HepG2 (cell line): ENCODE data around the gene SUCLA2. TPM values are rescaled to one million over a fixed set of nuclear protein-coding genes. Genes with fewer than 3 reads are reported as not detected.

Source experiments
- ATAC-seq: fragments of 200-7000 bp; cut with Tn5 transposase; 3 replicates; pipeline ENCODE4 v1.9.1; 2020; ENCODE audit warnings: mild to moderate bottlenecking, moderate library complexity
- BruUV-seq: library from RNA; stranded (reverse); fragments of 400-500 nt; replicated peaks from 2 replicates; lab custom pipeline; 2021; lab: Mats Ljungman, UMichigan
- CTCF ChIA-PET: fragments of 300-600 bp; formaldehyde crosslinking; extraction: SDS; loops from one replicate; lab custom pipeline; 2021; ENCODE audit warnings: low total read pairs, inconsistent platforms, low intra/inter-chr PET ratio; lab: Yijun Ruan, JAX
- POLR2A ChIA-PET: fragments of 350-600 bp; sonication (Branson Sonifier 250); formaldehyde crosslinking; loops from one replicate; lab custom pipeline; 2020; ENCODE audit warnings: antibody characterized with exemption, inconsistent platforms; lab: Yijun Ruan, JAX
- DNase-seq: peaks from one replicate; pipeline ENCODE4 v3.0.0-alpha.2; 2015; ENCODE audit warnings: low spot score
- FAIRE-seq: peaks from 3 replicates; lab custom pipeline; 2011; peaks lifted over from hg19 to GRCh38; lab: Jason Lieb, UNC
- H2AFZ ChIP-seq: one replicate; pipeline ENCODE4 v1.6.1; 2011; ENCODE audit warnings: low read length, inconsistent platforms
- H3K27ac ChIP-seq: fragments of 300-600 bp; 3 replicates; pipeline ENCODE4 v1.8.0; 2011; ENCODE audit warnings: mixed run types, mild to moderate bottlenecking, mixed read lengths, low read length, inconsistent platforms; ENCODE audit not compliant: insufficient read depth; ENCODE audit errors: extremely low read length
- H3K27me3 ChIP-seq, 2 experiments: fragments of 200-600 bp in 1 of 2; 2 replicates in 1 of 2; 3 replicates in 1 of 2; pipeline versions ENCODE4 v1.6.0 to v1.8.0; 2011; ENCODE audit warnings: low read length in 2 of 2, mild to moderate bottlenecking in 2 of 2, moderate library complexity in 2 of 2, inconsistent platforms in 1 of 2; ENCODE audit not compliant: insufficient read depth in 2 of 2, control insufficient read depth in 1 of 2
- H3K36me3 ChIP-seq, 2 experiments: fragments of 200-600 bp in 1 of 2; replicated peaks in 1 of 2; 2 replicates in 1 of 2; 3 replicates in 1 of 2; pipeline versions ENCODE4 v1.5.1 to v1.8.0; 2011; ENCODE audit warnings: low read length in 2 of 2, inconsistent platforms in 1 of 2; ENCODE audit not compliant: insufficient read depth in 2 of 2, control insufficient read depth in 1 of 2
- H3K4me1 ChIP-seq: 2 replicates; pipeline ENCODE4 v1.5.1; 2012; ENCODE audit warnings: low read length, inconsistent platforms; ENCODE audit not compliant: insufficient read depth
- H3K4me2 ChIP-seq: 2 replicates; pipeline ENCODE4 v1.6.0; 2011; ENCODE audit warnings: low read depth, low read length, inconsistent platforms
- H3K4me3 ChIP-seq, 3 experiments: fragments of 200-600 bp in 1 of 3; sonication (generic), shearing (Covaris generic) in 1 of 3; replicated peaks in 1 of 3; 2 replicates each; pipeline ENCODE4 v1.5.1; 2011 to 2016; ENCODE audit warnings: low read length in 3 of 3, inconsistent platforms in 2 of 3, low read depth in 2 of 3, mild to moderate bottlenecking in 2 of 3, control low read depth in 1 of 3, mixed read lengths in 1 of 3; ENCODE audit not compliant: insufficient read depth in 1 of 3
- H3K79me2 ChIP-seq: one replicate; pipeline ENCODE4 v1.6.1; 2011; ENCODE audit warnings: low read length, inconsistent platforms; ENCODE audit not compliant: insufficient read depth
- H3K9ac ChIP-seq: 2 replicates; pipeline ENCODE4 v1.6.0; 2011; ENCODE audit warnings: mild to moderate bottlenecking, low read depth, low read length, inconsistent platforms; ENCODE audit not compliant: insufficient read depth
- H3K9me3 ChIP-seq: 2 replicates; pipeline ENCODE4 v1.5.1; 2012; ENCODE audit warnings: mild to moderate bottlenecking, low read length
- H4K20me1 ChIP-seq: 2 replicates; pipeline ENCODE4 v1.6.0; 2011; ENCODE audit warnings: inconsistent platforms, mild to moderate bottlenecking, low read length, moderate library complexity; ENCODE audit not compliant: insufficient read depth
- ELF4 ChIP-seq: sonication (generic); formaldehyde crosslinking; IDR thresholded peaks from 2 replicates; pipeline ENCODE4 v1.5.0; 2020; ENCODE audit warnings: missing genetic modification reagents, mild to moderate bottlenecking, moderate library complexity, borderline replicate concordance
- JUN ChIP-seq: sonication (generic); formaldehyde crosslinking; IDR thresholded peaks from 2 replicates; pipeline ENCODE4 v1.4.0; 2020; ENCODE audit warnings: mild to moderate bottlenecking, missing genetic modification reagents
- U2AF1 ChIP-seq: fragments of 200-400 bp; formaldehyde crosslinking; optimal IDR thresholded peaks from 2 replicates; pipeline ENCODE3; 2017; ENCODE audit warnings: mild to moderate bottlenecking, low read depth, low read length
- ZNF446 ChIP-seq: sonication (generic); formaldehyde crosslinking; IDR thresholded peaks from 2 replicates; pipeline ENCODE4 v1.5.0; 2020; ENCODE audit warnings: mild to moderate bottlenecking, missing genetic modification reagents
- WGBS: methylation state at CpG from one replicate; pipeline ENCODE4 v1.1.6; 2017; ENCODE audit warnings: low lambda C conversion rate; 5-methylcytosine and 5-hydroxymethylcytosine counted together
- in situ Hi-C: cut with HindIII; loops from 2 replicates; pipeline ENCODE4 v1.10.0; 2017; ENCODE audit warnings: low pct_unique_long_range_greater_than_20kb; ENCODE audit not compliant: extremely low pct_ligation_motif_present
- intact Hi-C: fragments of 100-400 bp; cut with micrococcal nuclease; formaldehyde crosslinking; loops from one replicate; pipeline ENCODE4 v1.10.0; 2022; ENCODE audit not compliant: unreplicated experiment
- polyA plus RNA-seq, 8 experiments: library from polyadenylated mRNA; depleted of rRNA in 3 of 8; stranded (reverse) in 7 of 8; unstranded in 1 of 8; fragments of >200 nt; fragmentation: Illumina TruSeq in 4 of 8; extraction: Trizol in 4 of 8; gene quantifications; 2 replicates each; pipeline versions ENCODE4 v1.2.1 to v1.2.3, GENCODE V29; 2011 to 2016; ENCODE audit warnings: low read depth in 4 of 8, missing spikeins in 1 of 8, mixed read lengths in 1 of 8; ENCODE audit not compliant: insufficient read depth in 1 of 8
- total RNA-seq, 5 experiments: library from RNA; depleted of rRNA; stranded (reverse); fragments of >200 nt; fragmentation: Illumina TruSeq; extraction: Trizol; gene quantifications; 2 replicates each; pipeline ENCODE4 v1.2.3, GENCODE V29; 2016; ENCODE audit warnings: low read depth in 1 of 5

The SUCLA2 gene
- total and polyA plus RNA-seq, 2 of the 13 experiments (the other 11 are each of a cell fraction or from before 2014, with no cell fraction given) = 28.4 to 77.1 TPM

GRCh38 chr13:48042894-48043293 lies 41.8 kb upstream of the SUCLA2 start:
- CTCF ChIA-PET = no interaction called here
- Histone ChIP-seq H3K27ac (no peak overlapping the region), H4K20me1 (no peaks in the 10 kb centered on the region), H3K9me3 (no peaks in the 10 kb centered on the region), H3K27me3 (no peaks in the 10 kb centered on the region; a peak in 1 of 5 replicates), H3K9ac (no peak overlapping the region), H2AFZ (no peak overlapping the region), H3K36me3 (peaks cover 0 to 22% of the 10 kb centered on the region in 2 experiments; a peak in 3 of 5 replicates), H3K4me3 (no peak overlapping the region), H3K4me1 (peaks cover 26% of the 10 kb centered on the region), H3K79me2 (peaks cover 15% of the 10 kb centered on the region), H3K4me2 (no peak overlapping the region)
- ATAC-seq (no peak), FAIRE-seq (no peak), DNase-seq (no peak)
- 93% methylated on average over 2 of the region's 2 CpGs for WGBS
- TF ChIP-seq U2AF1 = no peak
- no peak for TF ChIP-seq ELF4 (CRISPR knock-in tag)
- no peak for TF ChIP-seq JUN (CRISPR knock-in tag)
- no TSS peak for BruUV-seq
- POLR2A ChIA-PET = no interaction called here
- in situ Hi-C loops = no loop called here
- intact Hi-C loops = loop anchor here (5.0 kb wide), 1 partner anchor 1071 kb away; no protein-coding TSS in a partner anchor

GRCh38 chr13:48040896-48041295 lies 39.8 kb upstream of the SUCLA2 start:
- H3K27me3 ChIP-seq = no peaks in the 10 kb centered on the region; a peak in 1 of 5 replicates
- ATAC-seq = no peak
- CTCF ChIA-PET = no interaction called here

More at GRCh38 chr13:48040896-48041295, 39.8 kb upstream of the SUCLA2 start:
- Histone ChIP-seq H4K20me1 (no peaks in the 10 kb centered on the region), H3K4me2 (no peak overlapping the region), H2AFZ (no peak overlapping the region), H3K9me3 (no peaks in the 10 kb centered on the region), H3K4me1 (peaks cover 38% of the 10 kb centered on the region), H3K36me3 (peaks cover 0 to 18% of the 10 kb centered on the region in 2 experiments; a peak in 3 of 5 replicates), H3K27ac (no peak overlapping the region), H3K4me3 (no peak overlapping the region), H3K79me2 (peaks cover 17% of the 10 kb centered on the region), H3K9ac (no peak overlapping the region)
- in situ Hi-C loops = no loop called here
- intact Hi-C loops = loop anchor here (5.0 kb wide), 1 partner anchor 1069 kb away; no protein-coding TSS in a partner anchor
- BruUV-seq = no TSS peak
- TF ChIP-seq ZNF446 (CRISPR knock-in tag) = no peak
- no peak for FAIRE-seq
- DNase-seq = no peak
- POLR2A ChIA-PET = interaction anchor here (1.1 kb wide), 1 partner anchor 40 kb away, joined by 5 read pairs; the partner anchor contains the start of gene SUCLA2
- WGBS = 92% methylated on average over 1 of the region's 1 CpG
